SIG-M5 treated with dmso at 0.1 percent for 504 hours (cell line): ENCODE results near the gene INPP5A.

ENCODE experiments used
- DNase-seq: peaks from one replicate; lab custom pipeline; 2025; ENCODE audit not compliant: unreplicated experiment; lab: John Stamatoyannopoulos, UW

Gene INPP5A

GRCh38 chr10:132610071-132610701 lies 72.6 kb downstream of the INPP5A start:
- no peak for DNase-seq

- no peak for DNase-seq
These were observed 73.7 kb downstream of the INPP5A start for GRCh38 chr10:132611026-132611910.

- DNase-seq, result no peak
These were observed 74.4 kb downstream of the INPP5A start for GRCh38 chr10:132611986-132612385.

GRCh38 chr10:132612571-132613504 lies 75.3 kb downstream of the INPP5A start:
- DNase-seq, result no peak

- no peak for DNase-seq
These were observed 76.2 kb downstream of the INPP5A start for GRCh38 chr10:132613566-132614348.

- DNase-seq, result no peak
These were observed 77.1 kb downstream of the INPP5A start for GRCh38 chr10:132614431-132615340.

GRCh38 chr10:132615341-132616169 lies 78.0 kb downstream of the INPP5A start:
- DNase-seq, result no peak

- DNase-seq, result no peak
These were observed 78.8 kb downstream of the INPP5A start for GRCh38 chr10:132616170-132616995.

- no peak for DNase-seq
These were observed 79.6 kb downstream of the INPP5A start for GRCh38 chr10:132616996-132617736.

GRCh38 chr10:132617737-132618052 lies 80.1 kb downstream of the INPP5A start:
- DNase-seq, result no peak

- DNase-seq, result no peak
These were observed 80.8 kb downstream of the INPP5A start for GRCh38 chr10:132618158-132618919.

GRCh38 chr10:132619927-132620326 lies 82.3 kb downstream of the INPP5A start:
- DNase-seq, result no peak

GRCh38 chr10:132624061-132624846 lies 86.7 kb downstream of the INPP5A start:
- no peak for DNase-seq

GRCh38 chr10:132624847-132625471 lies 87.4 kb downstream of the INPP5A start:
- DNase-seq, result no peak

- no peak for DNase-seq
These were observed 88.6 kb downstream of the INPP5A start for GRCh38 chr10:132626019-132626760.
